AG09319 (cell line): ENCODE measurements around the gene PHC2.

Source experiments
- DNase-seq: peaks from one replicate; pipeline ENCODE4 v3.0.0-alpha.2; 2010; ENCODE audit warnings: low read depth; ENCODE audit errors: extremely low read depth
- TF ChIP-seq, protein P1 (sequence below): IDR thresholded peaks from 2 replicates; pipeline ENCODE4 v1.5.1; 2011; ENCODE audit warnings: low read depth, mild to moderate bottlenecking, inconsistent platforms, low read length, moderate library complexity

PHC2 gene

GRCh38 chr1:33349778-33350610 lies 80.9 kb downstream of the PHC2 start:
- DNase-seq: no peak
- TF ChIP-seq, protein P1, sequence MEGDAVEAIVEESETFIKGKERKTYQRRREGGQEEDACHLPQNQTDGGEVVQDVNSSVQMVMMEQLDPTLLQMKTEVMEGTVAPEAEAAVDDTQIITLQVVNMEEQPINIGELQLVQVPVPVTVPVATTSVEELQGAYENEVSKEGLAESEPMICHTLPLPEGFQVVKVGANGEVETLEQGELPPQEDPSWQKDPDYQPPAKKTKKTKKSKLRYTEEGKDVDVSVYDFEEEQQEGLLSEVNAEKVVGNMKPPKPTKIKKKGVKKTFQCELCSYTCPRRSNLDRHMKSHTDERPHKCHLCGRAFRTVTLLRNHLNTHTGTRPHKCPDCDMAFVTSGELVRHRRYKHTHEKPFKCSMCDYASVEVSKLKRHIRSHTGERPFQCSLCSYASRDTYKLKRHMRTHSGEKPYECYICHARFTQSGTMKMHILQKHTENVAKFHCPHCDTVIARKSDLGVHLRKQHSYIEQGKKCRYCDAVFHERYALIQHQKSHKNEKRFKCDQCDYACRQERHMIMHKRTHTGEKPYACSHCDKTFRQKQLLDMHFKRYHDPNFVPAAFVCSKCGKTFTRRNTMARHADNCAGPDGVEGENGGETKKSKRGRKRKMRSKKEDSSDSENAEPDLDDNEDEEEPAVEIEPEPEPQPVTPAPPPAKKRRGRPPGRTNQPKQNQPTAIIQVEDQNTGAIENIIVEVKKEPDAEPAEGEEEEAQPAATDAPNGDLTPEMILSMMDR: no peak

DNA sequence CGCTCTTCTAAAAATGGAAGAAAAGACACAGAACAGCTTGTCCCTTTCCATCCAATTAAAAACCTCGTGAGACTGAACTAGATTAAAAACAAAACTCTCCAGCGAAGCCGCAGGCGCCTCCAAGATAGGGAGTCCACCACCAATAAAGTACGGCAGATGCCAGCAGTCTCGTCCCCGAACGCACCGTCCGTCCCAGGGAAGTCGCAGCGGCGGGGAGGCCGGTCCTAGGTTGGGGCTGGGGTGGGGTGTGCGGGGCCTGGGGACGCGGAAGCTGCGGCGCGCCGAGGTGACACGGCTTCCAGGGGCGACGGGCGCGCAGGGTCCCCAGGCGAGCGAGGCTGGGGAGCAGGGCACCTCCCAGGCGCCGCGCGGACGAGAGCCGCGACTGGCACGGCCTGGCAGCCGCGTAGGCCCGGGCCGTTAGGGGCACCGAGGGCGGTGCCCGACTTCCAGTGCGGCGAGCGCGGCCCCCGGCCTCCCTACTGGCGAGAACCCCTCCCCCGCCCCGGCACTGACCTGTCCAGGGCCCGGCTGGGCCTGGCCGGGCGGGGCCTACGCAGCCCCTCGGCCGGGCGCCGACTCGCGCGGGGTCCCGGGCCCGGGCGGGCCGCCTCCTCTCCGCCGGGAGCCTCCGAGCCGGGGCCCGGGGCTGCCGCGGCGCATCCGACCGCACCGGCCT lies 81.7 kb downstream of the PHC2 start:
- DNase-seq: no peak
- TF ChIP-seq, protein P1: no peak

GRCh38 chr1:33348676-33349080 lies 82.2 kb downstream of the PHC2 start:
- TF ChIP-seq, protein P1: no peak
- no peak for DNase-seq

- DNase-seq: no peak
- TF ChIP-seq, protein P1: no peak
Measured at GRCh38 chr1:33348194-33348593, 82.7 kb downstream of the PHC2 start.

DNA sequence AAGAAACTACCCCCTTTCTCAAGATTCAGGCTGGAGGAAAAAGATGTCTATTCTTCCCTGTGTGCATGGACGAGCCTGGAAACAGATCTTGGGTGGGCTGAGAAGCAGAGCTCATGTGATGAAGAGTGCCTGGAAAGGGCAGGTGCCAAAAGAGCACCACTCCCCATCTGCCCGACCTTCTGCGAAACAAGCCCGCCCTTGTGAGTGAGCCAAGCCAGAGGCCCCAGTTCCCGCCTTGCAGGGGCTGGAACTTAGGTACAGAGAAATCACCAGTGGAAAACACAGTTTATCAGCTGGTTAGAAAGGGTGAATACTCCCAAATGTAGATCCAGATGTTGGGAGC lies 83.3 kb downstream of the PHC2 start:
- no peak for DNase-seq
- TF ChIP-seq, protein P1: no peak

DNA sequence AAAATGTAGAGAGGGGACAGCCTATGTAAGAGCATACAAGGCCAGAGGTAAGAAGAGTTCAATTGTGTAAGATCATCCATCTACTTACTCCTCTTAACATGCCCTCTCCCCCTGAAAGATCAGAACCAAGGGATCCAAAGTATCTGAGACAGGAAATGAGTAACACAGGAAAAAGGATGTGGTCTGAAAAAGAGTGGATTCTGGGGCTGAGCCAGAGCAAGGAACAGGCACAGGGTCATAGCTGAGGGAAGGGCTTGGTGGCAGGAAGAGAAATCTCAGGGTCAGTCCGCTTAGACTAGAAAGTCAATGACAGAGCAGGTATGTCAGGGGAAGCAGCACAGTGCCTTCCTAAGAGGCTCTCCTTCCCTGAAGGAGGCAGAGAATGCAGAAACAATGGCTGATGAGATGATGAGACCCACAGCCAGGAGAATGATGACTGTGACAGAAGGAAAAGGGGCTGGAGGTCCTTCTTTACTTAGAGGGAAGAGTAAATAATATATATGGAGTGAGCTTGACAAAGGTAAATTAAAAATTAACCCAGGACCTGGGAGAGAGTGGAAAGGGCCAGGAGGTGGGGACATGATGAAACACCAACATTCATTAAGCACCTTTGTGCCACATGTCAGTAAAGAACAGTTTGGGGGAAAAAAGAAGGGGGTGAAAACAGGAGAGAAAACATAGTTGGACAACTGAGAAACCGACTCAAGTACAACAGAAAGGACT lies 83.8 kb downstream of the PHC2 start:
- no peak for DNase-seq
- TF ChIP-seq, protein P1: no peak

GRCh38 chr1:33346533-33346926 lies 84.4 kb downstream of the PHC2 start:
- DNase-seq: no peak
- TF ChIP-seq, protein P1: no peak
